ENCODE measurements around the gene FOSL2. TPM values are rescaled to one million over a fixed set of nuclear protein-coding genes. Genes with fewer than 3 reads are reported as not detected.

FOSL2 gene
- total RNA-seq, 1 donor, result 44.4 TPM

- TF ChIP-seq CTCF (IDR thresholded peaks at IDR 0.05; ENCODE audit: insufficient read depth, low read length), result no peak
- no peak overlapping the region for H3K4me3 ChIP-seq (ENCODE audit: low read depth, low read length)
These were observed 9.4 kb downstream of the FOSL2 start for GRCh38 chr2:28401948-28402550.

GRCh38 chr2:28403370-28403956, 10.8 kb downstream of the FOSL2 start:
- no peak for TF ChIP-seq CTCF (IDR thresholded peaks at IDR 0.05; ENCODE audit: insufficient read depth, low read length)
- no peak for DNase-seq (ENCODE audit: low read depth)
- no peak overlapping the region for H3K4me3 ChIP-seq (ENCODE audit: low read depth, low read length)

More at GRCh38 chr2:28401948-28402550, 9.4 kb downstream of the FOSL2 start:
- no peak for DNase-seq (ENCODE audit: low read depth)

- H3K4me3 ChIP-seq (ENCODE audit: low read depth, low read length), result no peak overlapping the region
- no peak for TF ChIP-seq CTCF (IDR thresholded peaks at IDR 0.05; ENCODE audit: insufficient read depth, low read length)
- no peak for DNase-seq (ENCODE audit: low read depth)
These were observed 11.4 kb downstream of the FOSL2 start for GRCh38 chr2:28404086-28404485.

- H3K4me3 ChIP-seq (ENCODE audit: low read depth, low read length), result no peak overlapping the region
- TF ChIP-seq CTCF (IDR thresholded peaks at IDR 0.05; ENCODE audit: insufficient read depth, low read length), result no peak
- no peak for DNase-seq (ENCODE audit: low read depth)
These were observed 12.9 kb downstream of the FOSL2 start for GRCh38 chr2:28405537-28405936.

- no peak for DNase-seq (ENCODE audit: low read depth)
- no peak overlapping the region for H3K4me3 ChIP-seq (ENCODE audit: low read depth, low read length)
- TF ChIP-seq CTCF (IDR thresholded peaks at IDR 0.05; ENCODE audit: insufficient read depth, low read length), result no peak
These were observed 13.8 kb downstream of the FOSL2 start for GRCh38 chr2:28406276-28407096.

- TF ChIP-seq CTCF (IDR thresholded peaks at IDR 0.05; ENCODE audit: insufficient read depth, low read length), result no peak
- H3K4me3 ChIP-seq (ENCODE audit: low read depth, low read length), result no peak overlapping the region
- DNase-seq (ENCODE audit: low read depth), result no peak
These were observed 14.7 kb downstream of the FOSL2 start for GRCh38 chr2:28407131-28407975.
